Endothelial cell of umbilical vein (primary cell): ENCODE results near the gene BRWD1.
"Not testable (repeated sequence)": the region's sequence is repeated elsewhere in the genome, so short reads cannot be mapped to it uniquely, and the experiment has no call there.

Experiments used
- POLR2A ChIP-seq: IDR thresholded peaks from 2 replicates; pipeline ENCODE4 v1.6.1; 2012; ENCODE audit warnings: low read depth, mild to moderate bottlenecking, control low read depth, low read length
- POLR2AphosphoS5 ChIP-seq: IDR thresholded peaks from 2 replicates; pipeline ENCODE4 v1.6.1; 2012; ENCODE audit warnings: low read depth, mild to moderate bottlenecking, control low read depth, low read length, moderate library complexity; ENCODE audit not compliant: insufficient read depth
- TF ChIP-seq, protein P1 (sequence below), 2 donors: IDR thresholded peaks; 1 replicate in 1 of 2; 2 replicates in 1 of 2; pipeline ENCODE4 v1.5.1; 2011; ENCODE audit warnings: low read length in 2 of 2, mild to moderate bottlenecking in 2 of 2, moderate library complexity in 2 of 2, control low read depth in 1 of 2, inconsistent platforms in 1 of 2, low read depth in 1 of 2; ENCODE audit not compliant: insufficient read depth in 1 of 2; ENCODE audit errors: extremely low read depth in 1 of 2

DNA sequence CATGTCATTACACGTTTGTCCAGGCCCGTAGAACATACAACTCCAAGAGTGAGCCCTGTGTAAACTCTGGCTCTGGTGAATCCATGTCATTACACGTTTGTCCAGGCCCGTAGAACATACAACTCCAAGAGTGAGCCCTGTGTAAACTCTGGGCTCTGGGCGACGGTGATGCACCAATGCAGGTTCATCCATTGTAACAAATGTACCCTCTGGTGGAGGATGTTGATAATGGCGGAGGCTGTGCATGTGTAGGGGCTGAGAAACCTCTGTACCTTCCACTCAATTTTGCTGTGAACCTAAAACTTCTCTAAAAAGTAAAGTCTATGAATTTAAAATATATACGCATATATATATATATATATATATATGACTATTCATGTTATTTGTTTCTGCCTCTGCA is 177.3 kb downstream of the BRWD1 start:
- TF ChIP-seq, protein P1, sequence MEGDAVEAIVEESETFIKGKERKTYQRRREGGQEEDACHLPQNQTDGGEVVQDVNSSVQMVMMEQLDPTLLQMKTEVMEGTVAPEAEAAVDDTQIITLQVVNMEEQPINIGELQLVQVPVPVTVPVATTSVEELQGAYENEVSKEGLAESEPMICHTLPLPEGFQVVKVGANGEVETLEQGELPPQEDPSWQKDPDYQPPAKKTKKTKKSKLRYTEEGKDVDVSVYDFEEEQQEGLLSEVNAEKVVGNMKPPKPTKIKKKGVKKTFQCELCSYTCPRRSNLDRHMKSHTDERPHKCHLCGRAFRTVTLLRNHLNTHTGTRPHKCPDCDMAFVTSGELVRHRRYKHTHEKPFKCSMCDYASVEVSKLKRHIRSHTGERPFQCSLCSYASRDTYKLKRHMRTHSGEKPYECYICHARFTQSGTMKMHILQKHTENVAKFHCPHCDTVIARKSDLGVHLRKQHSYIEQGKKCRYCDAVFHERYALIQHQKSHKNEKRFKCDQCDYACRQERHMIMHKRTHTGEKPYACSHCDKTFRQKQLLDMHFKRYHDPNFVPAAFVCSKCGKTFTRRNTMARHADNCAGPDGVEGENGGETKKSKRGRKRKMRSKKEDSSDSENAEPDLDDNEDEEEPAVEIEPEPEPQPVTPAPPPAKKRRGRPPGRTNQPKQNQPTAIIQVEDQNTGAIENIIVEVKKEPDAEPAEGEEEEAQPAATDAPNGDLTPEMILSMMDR (IDR thresholded peaks at IDR 0.05; ENCODE audit: extremely low read depth in 1 of 2, insufficient read depth in 1 of 2, low read depth in 1 of 2, low read length in 2 of 2) = peak; percentile 19 to 36
- TF ChIP-seq POLR2AphosphoS5, POLR2A: not testable (repeated sequence)
